Stimulated activated effector memory CD8-positive, alpha-beta T cell treated with anti-CD3 and anti-CD28 coated beads, Interleukin-12 subunit alpha, Interleukin-12 subunit beta, amount 100 ng/mL, for 72 hours (primary cell): ENCODE data around the gene CAB39.

Experiments
- ATAC-seq: fragments of 150-1000 bp; cut with Tn5 transposase; 2 replicates; pipeline ENCODE4 v1.10.0; 2021
- DNase-seq, 2 donors: peaks; one replicate each; pipeline ENCODE4 v3.0.0; 2021 to 2022; ENCODE audit warnings: low spot score in 2 of 2
- H3K27ac Mint-ChIP-seq: one replicate; pipeline ENCODE4 v1.8.0; 2022; ENCODE audit warnings: mild to moderate bottlenecking, mixed read lengths
- H3K36me3 Mint-ChIP-seq: one replicate; pipeline ENCODE4 v1.8.0; 2022; ENCODE audit warnings: mild to moderate bottlenecking, mixed read lengths
- H3K4me1 Mint-ChIP-seq: one replicate; pipeline ENCODE4 v1.8.0; 2022; ENCODE audit warnings: mixed read lengths
- H3K4me3 Mint-ChIP-seq: one replicate; pipeline ENCODE4 v1.8.0; 2022; ENCODE audit warnings: mild to moderate bottlenecking, mixed read lengths
- H3K9me3 Mint-ChIP-seq: one replicate; pipeline ENCODE4 v1.8.0; 2022; ENCODE audit warnings: mixed read lengths

CAB39 gene

DNA sequence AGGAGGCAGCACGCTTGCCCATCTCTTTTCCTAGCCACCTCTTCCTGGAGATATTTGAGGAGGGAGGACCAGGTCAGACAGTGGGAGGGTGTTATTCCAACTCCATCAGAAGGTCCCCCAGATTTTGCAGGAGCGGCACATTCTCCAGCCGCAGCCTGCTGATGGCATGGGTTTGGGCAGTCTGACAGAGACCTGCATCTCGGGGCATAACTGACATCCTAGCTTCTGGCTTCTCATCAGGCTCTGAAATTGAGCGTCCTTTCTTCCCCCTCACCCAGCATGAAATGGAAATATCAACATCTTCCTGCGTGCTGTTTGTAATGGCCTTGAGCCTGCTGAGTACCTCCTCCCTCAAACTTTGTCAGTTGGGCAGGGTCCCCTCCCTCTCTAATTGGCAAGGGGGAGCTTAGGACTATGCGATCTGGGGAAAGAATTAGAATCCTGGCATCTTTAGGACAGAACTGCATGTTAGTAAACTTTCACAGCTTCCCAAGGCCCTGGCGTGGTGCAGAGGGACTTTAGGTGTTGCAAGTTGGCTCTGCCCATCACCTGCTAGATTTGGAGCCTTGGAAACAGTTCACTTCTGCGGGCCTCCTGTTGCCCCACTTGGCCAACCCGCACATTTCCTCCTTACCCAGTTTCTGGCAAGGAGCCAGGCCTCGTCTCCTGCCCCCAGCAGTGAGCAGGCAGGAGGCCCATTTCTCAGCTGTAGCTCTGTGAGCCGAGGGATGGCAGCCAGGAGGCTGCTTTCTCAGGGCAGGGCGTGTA lies 154.3 kb downstream of the CAB39 start:
- no peak overlapping the region for H3K27ac Mint-ChIP-seq
- peaks cover 62% of the 10 kb centered on the region for H3K4me1 Mint-ChIP-seq
- DNase-seq (peak in 1 of 2 donors; percentile 61), ATAC-seq (peak; percentile 55)
- H3K9me3 Mint-ChIP-seq: no peaks in the 10 kb centered on the region
- H3K36me3 Mint-ChIP-seq: peaks cover 10% of the 10 kb centered on the region
- H3K4me3 Mint-ChIP-seq: peak overlapping the region; percentile 86

DNA sequence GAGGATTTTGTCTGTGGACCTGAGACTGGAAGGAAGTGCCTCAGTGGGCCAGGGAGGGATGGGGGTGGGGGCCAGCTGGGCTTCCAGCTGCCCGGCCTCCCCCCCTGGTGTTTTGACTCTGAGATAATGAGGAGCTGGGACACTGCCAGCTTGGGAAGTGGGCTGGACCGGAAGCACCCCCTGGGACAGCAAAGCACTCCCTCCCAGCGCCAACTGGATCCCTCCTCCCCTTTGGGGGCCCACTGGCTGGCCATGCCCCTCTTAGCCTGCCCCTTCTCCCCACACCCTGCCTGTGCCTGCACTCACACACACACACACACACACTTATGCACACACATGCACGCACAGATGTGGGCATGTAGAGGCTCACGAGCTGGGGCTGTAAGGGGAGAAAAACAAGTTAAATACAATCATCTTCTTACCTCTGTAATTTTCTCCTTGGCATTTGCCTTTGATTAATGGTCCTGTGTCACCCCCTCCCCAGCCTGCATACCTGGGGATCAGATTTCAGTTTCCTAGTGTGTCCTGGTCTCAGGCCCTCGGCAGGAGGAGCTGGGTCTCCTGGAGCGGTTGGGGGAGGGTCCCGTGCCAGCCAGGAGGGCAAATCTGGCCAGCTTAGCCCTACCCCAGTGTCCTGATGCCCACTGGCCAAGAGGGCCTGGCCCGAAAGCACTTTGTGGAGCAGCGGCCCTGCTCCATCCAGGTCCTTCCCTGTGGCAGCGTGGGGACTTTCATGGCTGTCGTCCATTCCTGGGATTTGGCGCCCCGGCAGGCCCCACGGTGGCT lies 155.7 kb downstream of the CAB39 start:
- ATAC-seq: no peak
- Mint-ChIP-seq H3K36me3 (peaks cover 10% of the 10 kb centered on the region), H3K4me3 (no peak overlapping the region), H3K4me1 (peaks cover 61% of the 10 kb centered on the region), H3K27ac (no peak overlapping the region), H3K9me3 (no peaks in the 10 kb centered on the region)
- DNase-seq: peak in 1 of 2 donors; percentile 47

- no peak overlapping the region for H3K27ac Mint-ChIP-seq
These were observed 156.6 kb downstream of the CAB39 start for GRCh38 chr2:230868947-230869913.

GRCh38 chr2:230869914-230870543 lies 157.4 kb downstream of the CAB39 start:
- Mint-ChIP-seq H3K9me3 (no peaks in the 10 kb centered on the region), H3K27ac (no peak overlapping the region), H3K4me3 (no peak overlapping the region), H3K36me3 (peaks cover 5% of the 10 kb centered on the region), H3K4me1 (peaks cover 61% of the 10 kb centered on the region)
- DNase-seq (peak in 1 of 2 donors; percentile 47), ATAC-seq (no peak)

More at GRCh38 chr2:230868947-230869913, 156.6 kb downstream of the CAB39 start:
- peaks cover 9% of the 10 kb centered on the region for H3K36me3 Mint-ChIP-seq
- peaks cover 61% of the 10 kb centered on the region for H3K4me1 Mint-ChIP-seq
- H3K9me3 Mint-ChIP-seq: no peaks in the 10 kb centered on the region
- DNase-seq (peak in 1 of 2 donors; percentile 39), ATAC-seq (no peak)
- no peak overlapping the region for H3K4me3 Mint-ChIP-seq
